Esophagus squamous epithelium (tissue), 4 donors: Measurements from ENCODE around the gene GINS2.

Source experiments
- POLR2A ChIP-seq, 4 donors: fragments of 450-650 bp; IDR thresholded peaks; one replicate each; pipeline ENCODE4 v1.6.1; 2017; ENCODE audit warnings: antibody characterized with exemption in 4 of 4, mild to moderate bottlenecking in 4 of 4, moderate library complexity in 3 of 4
- TF ChIP-seq, protein P1 (sequence below), 6 experiments: fragments of 450-650 bp in 4 of 6; fragments of 200-600 bp in 2 of 6; sonication (generic) in 2 of 6; IDR thresholded peaks; one replicate each; pipeline ENCODE4 v1.5.1; 2016 to 2019; ENCODE audit warnings: antibody characterized with exemption in 6 of 6, mild to moderate bottlenecking in 4 of 6, moderate library complexity in 4 of 6

DNA sequence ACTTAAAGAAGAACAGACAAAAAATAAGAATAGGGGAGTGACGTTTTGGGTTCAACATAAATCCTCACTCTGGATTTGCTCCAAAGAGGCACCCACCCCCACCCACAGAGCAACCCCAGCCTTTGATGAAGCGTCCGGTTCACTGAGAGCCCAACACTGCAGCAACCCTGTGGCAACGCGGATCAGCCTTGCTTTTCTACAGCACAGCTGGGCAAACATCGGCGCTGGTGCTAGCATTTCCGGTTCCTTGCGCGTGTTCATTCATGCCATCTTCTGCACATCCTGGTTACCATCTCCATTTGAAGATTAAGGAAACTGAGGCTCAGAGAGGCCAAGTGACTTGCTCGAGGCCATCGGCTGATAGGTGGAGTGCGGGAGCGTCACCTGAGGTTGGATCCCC, 8.7 kb upstream of the GINS2 start:
- TF ChIP-seq POLR2A (IDR thresholded peaks at IDR 0.05), result no peak
- TF ChIP-seq, protein P1, sequence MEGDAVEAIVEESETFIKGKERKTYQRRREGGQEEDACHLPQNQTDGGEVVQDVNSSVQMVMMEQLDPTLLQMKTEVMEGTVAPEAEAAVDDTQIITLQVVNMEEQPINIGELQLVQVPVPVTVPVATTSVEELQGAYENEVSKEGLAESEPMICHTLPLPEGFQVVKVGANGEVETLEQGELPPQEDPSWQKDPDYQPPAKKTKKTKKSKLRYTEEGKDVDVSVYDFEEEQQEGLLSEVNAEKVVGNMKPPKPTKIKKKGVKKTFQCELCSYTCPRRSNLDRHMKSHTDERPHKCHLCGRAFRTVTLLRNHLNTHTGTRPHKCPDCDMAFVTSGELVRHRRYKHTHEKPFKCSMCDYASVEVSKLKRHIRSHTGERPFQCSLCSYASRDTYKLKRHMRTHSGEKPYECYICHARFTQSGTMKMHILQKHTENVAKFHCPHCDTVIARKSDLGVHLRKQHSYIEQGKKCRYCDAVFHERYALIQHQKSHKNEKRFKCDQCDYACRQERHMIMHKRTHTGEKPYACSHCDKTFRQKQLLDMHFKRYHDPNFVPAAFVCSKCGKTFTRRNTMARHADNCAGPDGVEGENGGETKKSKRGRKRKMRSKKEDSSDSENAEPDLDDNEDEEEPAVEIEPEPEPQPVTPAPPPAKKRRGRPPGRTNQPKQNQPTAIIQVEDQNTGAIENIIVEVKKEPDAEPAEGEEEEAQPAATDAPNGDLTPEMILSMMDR (IDR thresholded peaks at IDR 0.05), result no peak
